Activated naive CD4-positive, alpha-beta T cell treated with anti-CD3 and anti-CD28 coated beads for 36 hours (primary cell): Measurements from ENCODE around the gene ANO6. TPM values are rescaled to one million over a fixed set of nuclear protein-coding genes. Genes with fewer than 3 reads are reported as not detected.

Experiments
- CTCF ChIA-PET: fragments of 350-600 bp; sonication (Branson Sonifier 250); formaldehyde crosslinking; loops from one replicate; lab custom pipeline; 2021; ENCODE audit warnings: antibody characterized with exemption; lab: Charles Lee
- DNase-seq: peaks from one replicate; pipeline ENCODE4 v3.0.0-alpha.2; 2020
- H3K27ac Mint-ChIP-seq: one replicate; pipeline ENCODE4 v1.8.0; 2021; ENCODE audit warnings: mild to moderate bottlenecking, mixed read lengths
- H3K27me3 Mint-ChIP-seq: one replicate; pipeline ENCODE4 v1.8.0; 2021; ENCODE audit warnings: low read depth, mixed read lengths
- H3K36me3 Mint-ChIP-seq: one replicate; pipeline ENCODE4 v1.8.0; 2021; ENCODE audit warnings: low read depth, mixed read lengths
- H3K4me1 Mint-ChIP-seq: one replicate; pipeline ENCODE4 v1.8.0; 2021; ENCODE audit warnings: low read depth, mixed read lengths
- H3K4me3 Mint-ChIP-seq: one replicate; pipeline ENCODE4 v1.8.0; 2021; ENCODE audit warnings: mild to moderate bottlenecking, moderate library complexity, mixed read lengths
- H3K9me3 Mint-ChIP-seq: one replicate; pipeline ENCODE4 v1.8.0; 2021; ENCODE audit warnings: mixed read lengths
- intact Hi-C: fragments of 100-400 bp; cut with micrococcal nuclease; formaldehyde crosslinking; loops from one replicate; pipeline ENCODE4 v1.15.1; 2023
- total RNA-seq, 2 experiments: library from RNA; stranded (reverse); gene quantifications; one replicate each; pipeline ENCODE4 v1.2.3, GENCODE V29; 2021

The ANO6 gene
- total RNA-seq, 2 experiments from 2014 or later, result 12.9 to 14.6 TPM

DNA sequence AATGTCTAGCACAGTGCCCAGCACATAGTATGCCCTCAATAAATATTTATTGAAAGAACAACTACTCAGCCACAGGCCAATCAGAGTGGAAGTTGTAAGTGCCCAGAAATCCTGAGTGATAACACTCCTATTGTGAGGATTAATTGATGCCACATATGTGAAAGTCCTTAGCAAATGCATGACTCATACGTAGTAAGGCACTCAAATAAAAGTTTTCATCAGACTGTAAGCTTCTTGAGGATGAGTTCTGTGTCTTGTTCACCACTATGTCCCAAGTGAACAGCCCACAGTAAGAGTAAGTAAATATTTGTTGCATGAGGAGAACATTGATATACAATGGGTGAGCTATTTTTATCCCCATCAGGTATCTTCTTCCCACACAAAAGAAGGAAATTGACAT is 24.7 kb upstream of the ANO6 start:
- CTCF ChIA-PET, result no interaction called here
- H3K4me3 Mint-ChIP-seq, result no peak overlapping the region
- no peaks in the 10 kb centered on the region for H3K27me3 Mint-ChIP-seq
- DNase-seq, result no peak
- H3K27ac Mint-ChIP-seq, result no peak overlapping the region
- H3K9me3 Mint-ChIP-seq, result no peaks in the 10 kb centered on the region
- peaks cover 2% of the 10 kb centered on the region for H3K36me3 Mint-ChIP-seq
- intact Hi-C loops, result no loop called here
- H3K4me1 Mint-ChIP-seq, result peaks cover 15% of the 10 kb centered on the region

DNA sequence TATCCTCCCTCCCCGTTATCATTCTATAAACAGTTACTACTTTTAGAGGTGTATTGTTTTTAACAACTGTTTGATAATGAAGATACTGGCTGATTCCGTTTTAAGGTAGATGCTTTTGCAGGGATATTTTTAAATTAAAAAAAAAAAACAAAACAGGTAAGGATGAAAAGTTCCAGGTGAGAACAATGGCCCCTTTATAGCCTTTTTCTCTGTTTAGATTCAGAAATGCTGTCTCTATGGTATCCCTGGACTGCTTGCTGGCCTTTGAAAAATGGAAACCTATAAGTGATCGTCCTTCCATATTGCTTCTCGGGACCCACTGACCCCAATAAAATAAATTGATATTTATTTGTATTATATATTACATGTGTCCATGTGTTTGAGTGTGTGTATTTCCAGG is 23.2 kb upstream of the ANO6 start:
- intact Hi-C loops, result loop anchor here (2.0 kb wide), 1 partner anchor 42 kb away; no protein-coding TSS in a partner anchor
- no peak for DNase-seq
- CTCF ChIA-PET, result no interaction called here

DNA sequence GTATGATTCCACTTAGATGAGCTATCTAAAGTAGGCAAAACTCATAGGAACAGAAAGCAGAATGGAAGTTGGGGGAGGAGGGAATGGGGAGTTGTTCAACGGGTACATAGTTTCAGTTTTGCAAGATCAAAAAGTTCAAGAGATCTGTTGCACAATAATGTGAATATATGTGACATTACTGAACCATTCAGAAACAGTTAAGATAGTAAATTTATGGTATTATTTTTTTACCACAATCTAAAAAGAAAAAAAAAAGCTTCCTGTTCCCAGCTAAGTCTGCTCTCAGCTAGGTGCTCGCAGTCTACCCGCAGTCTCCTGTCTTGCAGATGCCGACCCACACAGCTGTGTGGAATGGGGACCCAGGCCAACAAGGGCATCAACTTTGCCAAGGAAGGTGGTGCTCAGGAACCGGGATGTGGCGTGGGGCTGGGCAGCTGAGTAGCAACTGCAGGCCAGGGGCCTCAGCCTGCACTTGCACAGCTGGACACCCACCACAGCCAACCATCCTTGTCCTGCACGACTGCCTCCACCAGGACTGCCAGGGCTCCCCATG is 15.3 kb upstream of the ANO6 start:
- intact Hi-C loops, result no loop called here
- Mint-ChIP-seq H3K27ac (no peak overlapping the region), H3K4me3 (peak overlapping the region; percentile 7), H3K9me3 (no peaks in the 10 kb centered on the region), H3K36me3 (no peaks in the 10 kb centered on the region), H3K4me1 (peaks cover 21% of the 10 kb centered on the region), H3K27me3 (no peaks in the 10 kb centered on the region)
- CTCF ChIA-PET, result interaction anchor here (0.6 to 1.3 kb wide), 3 partner anchors 9 to 11 kb away, joined by 3 to 4 read pairs (median 3); no protein-coding TSS in a partner anchor
- no peak for DNase-seq

More for the DNA sequence above, 23.2 kb upstream of the ANO6 start:
- Mint-ChIP-seq H3K27me3 (no peaks in the 10 kb centered on the region), H3K27ac (no peak overlapping the region), H3K36me3 (peaks cover 2% of the 10 kb centered on the region), H3K9me3 (no peaks in the 10 kb centered on the region), H3K4me1 (peaks cover 15% of the 10 kb centered on the region), H3K4me3 (no peak overlapping the region)

DNA sequence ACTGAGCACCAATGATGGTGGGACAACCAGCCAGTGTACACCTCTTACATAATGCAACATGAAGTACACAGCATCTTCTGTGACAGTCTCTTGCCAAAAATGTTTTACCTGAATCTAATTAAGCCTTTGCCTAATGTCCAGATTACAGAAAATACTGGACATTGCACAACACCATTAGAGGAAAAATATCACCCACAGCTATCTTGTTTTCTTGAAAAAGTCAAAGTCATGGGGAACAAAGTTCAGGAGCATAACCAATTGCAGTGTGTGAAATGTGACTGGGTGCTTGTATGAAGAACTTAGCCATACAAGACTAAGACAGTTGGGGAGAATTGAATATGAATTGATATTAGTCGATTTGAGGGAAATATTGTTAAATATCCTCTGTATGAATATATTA is 12.1 kb upstream of the ANO6 start:
- Mint-ChIP-seq H3K4me1 (peaks cover 21% of the 10 kb centered on the region), H3K36me3 (no peaks in the 10 kb centered on the region), H3K27me3 (no peaks in the 10 kb centered on the region), H3K27ac (no peak overlapping the region), H3K9me3 (no peaks in the 10 kb centered on the region), H3K4me3 (no peak overlapping the region)
- no peak for DNase-seq
- CTCF ChIA-PET, result no interaction called here
- intact Hi-C loops, result no loop called here

DNA sequence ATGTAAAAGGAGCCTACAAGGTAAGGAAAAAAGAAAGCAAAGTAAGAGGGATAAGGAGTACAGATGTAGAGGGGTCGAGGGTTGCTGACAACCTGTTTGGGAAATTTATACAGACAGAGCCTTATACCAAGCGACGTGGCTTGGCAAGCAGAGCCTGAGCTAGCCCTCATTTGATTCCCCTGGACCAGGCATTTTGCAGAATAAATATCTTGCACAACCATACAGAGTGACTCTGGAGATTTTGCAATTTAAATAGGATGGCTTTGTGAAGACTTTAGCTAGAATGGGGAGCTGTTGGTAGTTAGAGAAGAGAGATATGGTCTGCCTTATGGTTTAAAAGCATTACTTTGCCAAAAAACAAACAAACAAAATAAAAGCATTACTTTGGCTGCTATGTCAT is 11.1 kb upstream of the ANO6 start:
- CTCF ChIA-PET, result interaction anchor here (0.8 kb wide), 1 partner anchor 10 kb away, joined by 5 read pairs; no protein-coding TSS in a partner anchor
- H3K27ac Mint-ChIP-seq, result no peak overlapping the region
- peaks cover 23% of the 10 kb centered on the region for H3K4me1 Mint-ChIP-seq
- no peaks in the 10 kb centered on the region for H3K36me3 Mint-ChIP-seq
- intact Hi-C loops, result no loop called here
- no peak overlapping the region for H3K4me3 Mint-ChIP-seq
- H3K9me3 Mint-ChIP-seq, result no peaks in the 10 kb centered on the region
- no peaks in the 10 kb centered on the region for H3K27me3 Mint-ChIP-seq
- DNase-seq, result no peak

DNA sequence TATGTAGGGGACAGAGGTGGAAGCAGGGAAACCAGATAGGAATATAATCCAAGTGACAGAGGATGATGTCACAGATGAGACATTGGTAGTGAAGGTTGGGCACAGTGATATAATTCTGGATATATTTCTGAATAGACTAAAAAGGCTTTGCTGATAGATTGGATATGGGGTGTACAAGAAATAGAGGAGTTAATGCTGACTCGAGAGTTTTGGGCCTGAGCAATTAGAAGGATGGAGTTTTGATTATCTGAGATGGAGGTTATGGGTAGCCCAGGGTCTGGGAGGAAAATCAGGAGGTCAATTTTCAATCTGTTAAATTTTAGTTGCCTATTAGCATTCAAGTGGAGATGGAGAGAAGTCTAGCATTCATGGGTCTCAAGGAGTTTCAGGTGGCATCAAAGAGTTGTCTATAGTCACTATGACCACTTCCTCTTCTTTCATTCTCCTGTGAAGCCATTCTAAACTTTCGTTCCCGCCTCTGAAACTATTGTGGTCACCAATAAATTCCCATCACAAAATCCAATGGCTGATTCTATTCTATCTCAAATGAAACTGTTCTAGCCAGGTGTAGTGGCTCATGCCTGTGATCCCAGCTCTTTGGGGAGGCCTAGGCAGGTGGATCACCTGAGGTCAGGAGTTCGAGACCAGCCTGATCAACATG is 10.6 kb upstream of the ANO6 start:
- Mint-ChIP-seq H3K4me1 (peaks cover 20% of the 10 kb centered on the region), H3K4me3 (no peak overlapping the region), H3K9me3 (no peaks in the 10 kb centered on the region), H3K36me3 (no peaks in the 10 kb centered on the region), H3K27me3 (no peaks in the 10 kb centered on the region), H3K27ac (no peak overlapping the region)
- CTCF ChIA-PET, result interaction anchor here (0.7 to 0.8 kb wide), 2 partner anchors 9 to 177 kb away, joined by 5 read pairs; no protein-coding TSS in a partner anchor
- no peak for DNase-seq
- intact Hi-C loops, result no loop called here

DNA sequence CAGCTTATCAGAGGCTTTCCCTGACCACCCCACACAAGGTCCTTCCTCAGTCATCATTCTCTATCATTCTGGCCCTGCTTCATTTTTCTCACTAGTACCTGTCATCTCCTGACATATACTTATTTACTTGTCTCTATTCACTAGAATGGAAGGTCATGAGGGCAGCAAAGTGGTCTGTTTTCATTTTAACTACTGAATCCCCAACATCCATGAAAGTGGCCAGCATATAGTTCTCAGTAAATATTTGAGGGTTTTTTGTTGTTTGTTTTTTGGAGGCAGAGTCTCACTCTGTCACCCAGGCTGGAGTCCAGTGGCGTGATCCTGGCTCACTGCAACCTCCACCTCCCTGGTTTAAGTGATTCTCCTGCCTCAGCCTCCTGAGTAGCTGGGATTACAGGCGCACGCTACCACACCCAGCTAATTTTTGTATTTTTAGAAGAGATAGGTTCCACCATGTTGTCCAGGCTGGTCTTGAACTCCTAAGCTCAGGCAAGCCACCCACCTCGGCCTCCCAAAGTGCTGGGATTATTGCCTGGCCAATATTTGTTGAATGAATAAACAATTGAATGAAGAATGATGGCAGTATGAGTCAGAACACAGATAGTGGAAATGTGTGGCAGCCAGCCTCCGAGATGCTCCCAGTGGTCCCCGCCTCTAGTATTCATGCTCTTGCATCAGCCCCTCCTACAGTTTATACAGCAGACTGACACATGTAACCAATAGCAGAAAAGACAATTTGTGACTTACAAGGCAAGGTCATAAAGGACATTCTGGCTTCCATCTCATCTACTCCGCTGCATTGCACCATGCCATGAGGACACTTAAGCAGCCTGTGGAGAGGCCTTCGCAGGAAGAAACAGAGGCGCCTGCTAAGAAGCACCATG is 7.0 kb upstream of the ANO6 start:
- H3K4me3 Mint-ChIP-seq, result no peak overlapping the region
- no peaks in the 10 kb centered on the region for H3K36me3 Mint-ChIP-seq
- no peaks in the 10 kb centered on the region for H3K9me3 Mint-ChIP-seq
- no peak for DNase-seq
- CTCF ChIA-PET, result interaction anchor here (1.1 kb wide), 1 partner anchor 8 kb away, joined by 3 read pairs; no protein-coding TSS in a partner anchor
- H3K4me1 Mint-ChIP-seq, result peaks cover 10% of the 10 kb centered on the region
- H3K27me3 Mint-ChIP-seq, result no peaks in the 10 kb centered on the region
- no peak overlapping the region for H3K27ac Mint-ChIP-seq
- intact Hi-C loops, result no loop called here

DNA sequence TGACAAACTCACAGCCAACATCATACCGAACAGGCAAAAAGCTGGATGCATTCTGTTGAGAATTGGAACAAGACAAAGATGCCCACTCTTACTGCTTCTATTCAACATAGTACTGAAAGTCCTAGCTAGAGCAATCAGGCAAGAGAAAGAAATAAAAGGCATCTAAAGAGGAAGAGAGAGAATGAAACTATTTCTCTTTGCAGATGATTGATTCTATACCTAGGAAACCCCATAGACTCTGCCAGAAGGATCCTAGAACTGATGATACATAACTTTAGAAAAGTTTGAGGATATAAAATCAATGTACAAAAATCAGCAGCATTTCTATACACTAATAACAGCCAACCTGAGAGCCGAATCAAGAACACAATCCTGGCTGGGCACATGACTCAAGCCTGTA is 6.1 kb upstream of the ANO6 start:
- no peak for DNase-seq
- Mint-ChIP-seq H3K36me3 (no peaks in the 10 kb centered on the region), H3K27ac (no peak overlapping the region), H3K4me1 (peaks cover 20% of the 10 kb centered on the region), H3K9me3 (no peaks in the 10 kb centered on the region), H3K4me3 (no peak overlapping the region), H3K27me3 (no peaks in the 10 kb centered on the region)
- CTCF ChIA-PET, result interaction anchor here (0.7 to 1.1 kb wide), 2 partner anchors 9 to 38 kb away, joined by 3 read pairs; no protein-coding TSS in a partner anchor
- intact Hi-C loops, result loop anchor here (10.0 kb wide), 1 partner anchor 1005 kb away; no protein-coding TSS in a partner anchor

DNA sequence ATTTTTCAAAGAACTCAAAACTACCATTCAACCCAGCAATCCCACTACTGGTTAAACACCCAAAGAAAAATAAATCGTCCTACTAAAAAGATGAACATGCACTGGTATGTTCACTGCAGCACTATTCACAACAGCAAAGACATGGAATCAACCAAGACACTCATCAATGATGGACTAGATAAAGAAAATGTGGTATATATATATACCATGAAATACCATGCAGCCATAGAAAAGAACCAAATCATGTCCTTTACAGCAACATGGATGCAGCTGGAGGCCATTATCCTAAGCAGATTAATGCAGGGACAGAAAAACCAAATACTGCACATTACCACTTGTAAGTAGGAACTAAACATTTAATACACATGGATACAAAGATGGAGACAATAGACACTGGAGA is 3.8 kb upstream of the ANO6 start:
- CTCF ChIA-PET, result interaction anchor here (0.7 kb wide), 1 partner anchor 88 kb away, joined by 3 read pairs; no protein-coding TSS in a partner anchor
- no peak for DNase-seq

DNA sequence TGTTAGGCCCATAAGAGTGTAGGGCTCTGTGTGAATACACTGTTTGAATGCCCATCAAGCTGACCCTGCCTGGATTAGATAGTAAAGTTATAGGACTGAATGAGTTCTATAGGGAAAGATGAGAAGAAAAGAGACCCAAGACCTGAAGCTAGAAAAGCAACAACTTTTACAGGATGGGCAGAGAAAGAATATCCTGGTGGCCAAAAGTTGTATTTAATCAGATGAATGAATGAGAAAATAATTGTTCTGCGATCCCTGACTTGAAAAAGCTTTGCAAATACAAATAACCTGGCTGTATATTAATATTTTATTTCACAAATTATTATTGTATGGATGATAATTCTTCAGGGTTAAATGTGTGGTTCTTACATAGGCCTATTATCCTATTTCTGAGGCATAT is 2.8 kb upstream of the ANO6 start:
- H3K4me1 Mint-ChIP-seq, result peaks cover 31% of the 10 kb centered on the region
- H3K4me3 Mint-ChIP-seq, result no peak overlapping the region
- no peaks in the 10 kb centered on the region for H3K36me3 Mint-ChIP-seq
- intact Hi-C loops, result loop anchor here (10.0 kb wide), 1 partner anchor 1002 kb away; no protein-coding TSS in a partner anchor
- H3K27me3 Mint-ChIP-seq, result no peaks in the 10 kb centered on the region
- no peak for DNase-seq
- CTCF ChIA-PET, result no interaction called here
- no peaks in the 10 kb centered on the region for H3K9me3 Mint-ChIP-seq
- no peak overlapping the region for H3K27ac Mint-ChIP-seq

More for the DNA sequence above, 3.8 kb upstream of the ANO6 start:
- Mint-ChIP-seq H3K27me3 (no peaks in the 10 kb centered on the region), H3K4me1 (peaks cover 24% of the 10 kb centered on the region), H3K9me3 (no peaks in the 10 kb centered on the region), H3K27ac (no peak overlapping the region), H3K36me3 (no peaks in the 10 kb centered on the region), H3K4me3 (no peak overlapping the region)
- intact Hi-C loops, result loop anchor here (10.0 kb wide), 1 partner anchor 1003 kb away; no protein-coding TSS in a partner anchor

DNA sequence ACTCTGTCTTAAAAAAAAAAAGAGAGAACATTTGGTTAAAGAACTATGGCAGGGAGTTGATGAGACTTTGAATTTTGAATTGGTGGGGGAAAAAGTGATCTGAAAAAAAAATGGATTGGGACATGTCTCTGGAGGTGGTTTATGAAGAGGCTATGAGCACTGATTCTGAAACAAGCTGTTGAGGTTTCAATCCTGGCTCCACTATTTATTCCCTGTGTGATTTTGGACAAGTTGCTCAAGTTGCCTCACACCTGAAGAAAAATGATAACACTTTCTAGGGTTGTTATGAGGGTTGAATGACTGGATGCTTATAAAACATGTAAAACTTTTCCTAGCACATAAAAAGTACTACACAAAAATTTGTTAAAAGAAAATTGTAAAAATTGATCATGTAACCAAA is 1.8 kb upstream of the ANO6 start:
- no peak for DNase-seq
- Mint-ChIP-seq H3K4me3 (no peak overlapping the region), H3K4me1 (peaks cover 35% of the 10 kb centered on the region), H3K27me3 (no peaks in the 10 kb centered on the region), H3K9me3 (no peaks in the 10 kb centered on the region), H3K36me3 (no peaks in the 10 kb centered on the region), H3K27ac (no peak overlapping the region)
- intact Hi-C loops, result loop anchor here (1.0 to 10.0 kb wide), 2 partner anchors 174 to 1001 kb away; no protein-coding TSS in a partner anchor
- CTCF ChIA-PET, result interaction anchor here (0.6 to 1.1 kb wide), 6 partner anchors 9 to 468 kb away, joined by 3 to 6 read pairs (median 3); no protein-coding TSS in a partner anchor
